ENCODE data around the gene C1orf167.

Gene C1orf167

DNA sequence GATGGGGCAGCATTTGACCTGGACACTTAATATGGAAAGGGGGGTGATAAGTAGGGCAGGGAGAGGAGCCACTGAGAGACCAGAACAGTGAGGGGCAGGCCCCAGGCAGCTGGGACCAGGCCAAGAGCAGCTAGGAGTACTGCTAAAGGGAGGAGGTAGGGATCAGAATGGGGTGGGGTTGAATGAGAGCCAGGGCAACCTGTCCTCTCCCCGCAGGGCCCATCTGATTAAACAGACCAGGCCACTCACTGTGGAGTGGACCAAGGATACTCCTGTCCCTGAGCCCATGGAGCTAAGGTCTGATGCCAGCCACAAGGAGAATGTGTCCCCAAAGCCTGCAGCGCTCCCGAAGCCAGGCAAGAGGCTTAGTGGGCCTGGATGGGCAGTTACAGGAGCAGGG is 2.1 kb downstream of the C1orf167 start:
- Histone ChIP-seq H3K9me3 (ENCODE audit: control insufficient read depth, low read length) (no peaks in the 10 kb centered on the region), H3K36me3 (ENCODE audit: control insufficient read depth, insufficient read depth, low read length) (no peaks in the 10 kb centered on the region), H3K27me3 (replicated peaks; ENCODE audit: control insufficient read depth, insufficient read depth, low read length, poor library complexity, severe bottlenecking) (no peaks in the 10 kb centered on the region), H3K4me1 (ENCODE audit: control insufficient read depth, insufficient read depth, low read length, poor library complexity, severe bottlenecking) (no peaks in the 10 kb centered on the region), H3K27ac (ENCODE audit: insufficient read depth, low read length, poor library complexity, severe bottlenecking) (no peak overlapping the region), H3K4me3 (ENCODE audit: insufficient read depth, low read depth, low read length, poor library complexity, severe bottlenecking) (no peak overlapping the region)
- DNase-seq = no peak

DNA sequence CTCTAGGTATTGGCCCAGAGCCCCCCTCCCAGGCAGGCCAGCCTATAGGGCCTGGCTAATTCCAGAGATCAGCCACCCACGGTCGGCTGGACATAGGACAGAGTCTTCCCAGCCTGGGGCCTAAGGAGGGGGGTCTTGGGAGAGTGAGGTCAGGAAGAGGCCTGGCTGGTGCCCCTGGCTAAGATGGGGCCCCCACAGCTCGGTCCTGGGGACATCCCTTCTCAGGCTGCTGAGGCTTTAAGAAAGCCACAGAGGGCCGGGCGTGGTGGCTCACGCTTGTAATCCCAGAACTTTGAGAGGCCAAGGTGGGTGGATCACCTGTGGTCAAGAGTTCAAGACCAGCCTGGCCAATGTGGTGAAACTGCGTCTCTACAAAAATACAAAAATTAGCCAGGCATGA is 2.5 kb downstream of the C1orf167 start:
- H3K9me3 ChIP-seq (ENCODE audit: control insufficient read depth, low read length) = no peaks in the 10 kb centered on the region
- H3K27me3 ChIP-seq (replicated peaks; ENCODE audit: control insufficient read depth, insufficient read depth, low read length, poor library complexity, severe bottlenecking) = no peaks in the 10 kb centered on the region
- H3K4me1 ChIP-seq (ENCODE audit: control insufficient read depth, insufficient read depth, low read length, poor library complexity, severe bottlenecking) = no peaks in the 10 kb centered on the region
- H3K4me3 ChIP-seq (ENCODE audit: insufficient read depth, low read depth, low read length, poor library complexity, severe bottlenecking) = no peak overlapping the region
- H3K27ac ChIP-seq (ENCODE audit: insufficient read depth, low read length, poor library complexity, severe bottlenecking) = no peak overlapping the region
- no peak for DNase-seq
- H3K36me3 ChIP-seq (ENCODE audit: control insufficient read depth, insufficient read depth, low read length) = no peaks in the 10 kb centered on the region

DNA sequence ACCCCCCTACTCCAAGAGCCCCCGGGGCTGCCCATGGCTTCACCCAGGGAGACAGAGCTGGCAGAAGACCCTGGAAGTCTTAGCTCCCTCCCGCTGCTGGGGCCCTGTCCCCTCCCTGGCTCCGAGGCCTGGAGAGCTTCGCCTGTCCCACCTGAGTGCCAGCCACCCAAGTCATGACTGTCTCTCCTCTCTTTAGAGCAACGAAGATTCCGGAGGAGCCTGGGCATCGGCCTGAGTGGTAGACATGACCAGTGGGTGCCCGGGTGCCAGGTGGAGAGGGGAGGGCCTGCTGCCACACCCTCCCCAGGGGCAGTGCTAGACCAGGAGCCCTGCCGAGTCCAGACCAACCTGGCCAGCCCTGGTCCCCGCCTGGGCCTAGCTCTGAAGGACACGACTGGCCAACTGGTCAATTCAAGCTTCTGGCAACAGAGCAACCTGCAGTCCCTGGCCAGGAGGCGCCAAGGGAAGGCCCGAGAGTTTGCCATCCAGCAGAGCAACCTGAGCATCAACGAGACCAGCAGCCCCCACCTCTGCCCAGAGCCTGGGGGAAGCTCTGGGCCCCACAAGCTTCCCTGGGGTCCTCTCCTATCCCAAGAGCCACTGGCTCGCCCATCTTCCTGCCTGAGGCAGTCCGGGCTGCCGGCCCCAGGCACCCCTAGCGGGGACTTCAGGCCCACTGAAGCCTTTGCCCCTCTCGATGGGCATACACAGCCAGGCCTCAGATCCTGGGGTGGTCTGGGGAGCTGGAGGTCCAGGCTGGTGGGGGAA is 3.9 kb downstream of the C1orf167 start:
- no peak for DNase-seq
- H3K4me3 ChIP-seq (ENCODE audit: insufficient read depth, low read depth, low read length, poor library complexity, severe bottlenecking) = no peak overlapping the region
- no peaks in the 10 kb centered on the region for H3K4me1 ChIP-seq (ENCODE audit: control insufficient read depth, insufficient read depth, low read length, poor library complexity, severe bottlenecking)
- no peaks in the 10 kb centered on the region for H3K9me3 ChIP-seq (ENCODE audit: control insufficient read depth, low read length)
- H3K27me3 ChIP-seq (replicated peaks; ENCODE audit: control insufficient read depth, insufficient read depth, low read length, poor library complexity, severe bottlenecking) = no peaks in the 10 kb centered on the region
- no peak overlapping the region for H3K27ac ChIP-seq (ENCODE audit: insufficient read depth, low read length, poor library complexity, severe bottlenecking)
- H3K36me3 ChIP-seq (ENCODE audit: control insufficient read depth, insufficient read depth, low read length) = no peaks in the 10 kb centered on the region

DNA sequence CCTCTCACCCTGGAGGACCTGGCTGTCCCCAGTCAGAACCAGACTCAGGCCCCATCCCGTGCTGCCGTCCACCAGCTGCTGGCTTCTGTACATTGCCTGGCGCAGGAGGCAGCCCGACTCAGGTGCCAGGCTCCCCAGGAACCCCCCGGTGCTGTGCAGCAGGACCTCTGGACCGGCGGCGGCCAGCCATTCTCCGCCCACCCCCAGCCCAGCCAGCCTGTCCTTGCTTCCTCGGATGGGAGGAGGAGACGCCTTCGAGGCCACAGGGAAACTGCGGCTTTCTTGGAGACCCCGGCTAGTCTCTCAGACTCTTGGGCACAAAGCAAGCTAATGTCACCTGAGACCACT is 4.4 kb downstream of the C1orf167 start:
- Histone ChIP-seq H3K36me3 (ENCODE audit: control insufficient read depth, insufficient read depth, low read length) (no peaks in the 10 kb centered on the region), H3K27ac (ENCODE audit: insufficient read depth, low read length, poor library complexity, severe bottlenecking) (no peak overlapping the region), H3K27me3 (replicated peaks; ENCODE audit: control insufficient read depth, insufficient read depth, low read length, poor library complexity, severe bottlenecking) (no peaks in the 10 kb centered on the region), H3K4me3 (ENCODE audit: insufficient read depth, low read depth, low read length, poor library complexity, severe bottlenecking) (no peak overlapping the region), H3K9me3 (ENCODE audit: control insufficient read depth, low read length) (no peaks in the 10 kb centered on the region), H3K4me1 (ENCODE audit: control insufficient read depth, insufficient read depth, low read length, poor library complexity, severe bottlenecking) (no peaks in the 10 kb centered on the region)
- DNase-seq = no peak

DNA sequence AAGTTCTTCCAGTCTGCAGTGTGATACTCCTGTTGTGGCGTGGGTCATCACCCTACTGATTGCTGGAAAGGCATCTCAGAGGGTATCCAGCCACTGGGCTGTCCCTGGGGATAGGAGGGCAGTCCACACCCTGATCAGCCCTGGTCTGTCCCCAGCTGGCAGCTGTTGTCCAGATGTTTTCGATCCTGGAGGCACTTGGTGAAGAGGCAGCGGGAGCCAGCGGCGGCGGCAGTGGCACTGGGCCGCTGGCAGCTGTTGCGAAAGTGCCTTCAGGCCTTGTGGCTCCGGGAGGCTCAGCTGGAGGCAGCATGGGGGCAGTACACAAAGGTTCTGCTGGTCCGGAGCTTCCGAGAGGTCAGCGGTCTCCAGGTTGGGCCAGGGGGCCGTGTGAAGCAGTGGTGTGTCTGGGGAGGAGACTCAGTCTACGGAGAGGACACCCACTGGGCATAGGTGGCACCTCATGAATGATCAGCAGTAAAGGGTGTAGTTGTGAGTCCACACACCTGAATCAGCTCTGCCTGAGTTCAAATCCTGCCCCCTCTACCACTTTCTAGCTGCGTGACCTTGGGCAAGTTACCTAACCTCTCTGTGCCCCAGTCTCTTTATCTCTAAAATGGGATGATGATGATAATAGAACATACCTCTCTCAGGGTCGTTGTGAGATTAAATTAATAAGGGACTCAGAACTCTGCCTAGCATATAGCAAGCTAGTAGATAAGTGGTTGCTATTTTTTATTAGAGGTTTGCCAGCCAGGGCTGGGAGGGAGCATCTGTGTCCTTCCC is 6.1 kb downstream of the C1orf167 start:
- H3K4me3 ChIP-seq (ENCODE audit: insufficient read depth, low read depth, low read length, poor library complexity, severe bottlenecking) = no peak overlapping the region
- H3K4me1 ChIP-seq (ENCODE audit: control insufficient read depth, insufficient read depth, low read length, poor library complexity, severe bottlenecking) = no peaks in the 10 kb centered on the region
- DNase-seq = no peak
- H3K36me3 ChIP-seq (ENCODE audit: control insufficient read depth, insufficient read depth, low read length) = no peaks in the 10 kb centered on the region
- H3K9me3 ChIP-seq (ENCODE audit: control insufficient read depth, low read length) = no peaks in the 10 kb centered on the region
- no peak overlapping the region for H3K27ac ChIP-seq (ENCODE audit: insufficient read depth, low read length, poor library complexity, severe bottlenecking)
- no peaks in the 10 kb centered on the region for H3K27me3 ChIP-seq (replicated peaks; ENCODE audit: control insufficient read depth, insufficient read depth, low read length, poor library complexity, severe bottlenecking)

DNA sequence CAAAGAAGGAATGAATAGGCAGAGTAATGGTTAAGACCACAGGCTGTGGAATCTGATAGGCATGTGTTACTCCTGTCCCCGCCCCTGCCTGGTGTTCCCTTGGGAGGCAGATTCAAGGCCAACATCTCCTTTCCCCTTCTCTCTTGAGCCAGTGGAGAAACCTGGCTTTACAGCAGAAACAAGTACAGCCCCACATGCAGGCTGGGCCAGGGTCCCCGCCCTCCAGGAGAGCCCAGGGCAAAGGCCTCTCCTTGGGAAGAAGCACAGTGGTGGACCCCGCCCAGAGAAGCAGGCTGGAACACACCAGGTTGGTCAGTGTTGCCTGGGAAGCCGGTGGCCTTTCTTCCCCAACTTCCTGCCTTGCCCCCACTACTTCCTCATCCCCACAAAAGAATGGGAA is 6.8 kb downstream of the C1orf167 start:
- H3K4me1 ChIP-seq (ENCODE audit: control insufficient read depth, insufficient read depth, low read length, poor library complexity, severe bottlenecking) = no peaks in the 10 kb centered on the region
- H3K36me3 ChIP-seq (ENCODE audit: control insufficient read depth, insufficient read depth, low read length) = no peaks in the 10 kb centered on the region
- H3K27ac ChIP-seq (ENCODE audit: insufficient read depth, low read length, poor library complexity, severe bottlenecking) = no peak overlapping the region
- H3K9me3 ChIP-seq (ENCODE audit: control insufficient read depth, low read length) = no peaks in the 10 kb centered on the region
- no peak overlapping the region for H3K4me3 ChIP-seq (ENCODE audit: insufficient read depth, low read depth, low read length, poor library complexity, severe bottlenecking)
- no peak for DNase-seq
- no peaks in the 10 kb centered on the region for H3K27me3 ChIP-seq (replicated peaks; ENCODE audit: control insufficient read depth, insufficient read depth, low read length, poor library complexity, severe bottlenecking)

DNA sequence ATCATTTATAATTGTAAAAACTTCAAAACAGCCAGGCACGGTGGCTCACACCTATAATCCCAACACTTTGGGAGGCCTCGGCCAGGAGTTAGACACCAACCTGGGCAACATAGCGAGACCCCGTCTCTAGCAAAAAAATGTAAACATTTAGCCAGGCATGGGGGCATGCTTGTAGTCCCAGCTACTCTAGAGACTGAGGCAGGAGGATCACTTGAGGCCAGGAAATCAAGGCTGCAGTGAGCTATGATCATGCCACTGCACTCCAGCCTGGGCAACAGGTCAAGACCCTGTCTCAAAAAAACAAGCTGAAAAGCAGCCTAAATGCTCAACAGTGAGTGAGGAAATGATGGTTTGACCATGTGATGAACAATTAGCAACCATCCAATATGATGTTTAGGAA is 7.3 kb downstream of the C1orf167 start:
- H3K9me3 ChIP-seq (ENCODE audit: control insufficient read depth, low read length) = no peaks in the 10 kb centered on the region
- no peaks in the 10 kb centered on the region for H3K4me1 ChIP-seq (ENCODE audit: control insufficient read depth, insufficient read depth, low read length, poor library complexity, severe bottlenecking)
- DNase-seq = no peak
- H3K27ac ChIP-seq (ENCODE audit: insufficient read depth, low read length, poor library complexity, severe bottlenecking) = no peak overlapping the region
- no peaks in the 10 kb centered on the region for H3K36me3 ChIP-seq (ENCODE audit: control insufficient read depth, insufficient read depth, low read length)
- H3K4me3 ChIP-seq (ENCODE audit: insufficient read depth, low read depth, low read length, poor library complexity, severe bottlenecking) = no peak overlapping the region
- H3K27me3 ChIP-seq (replicated peaks; ENCODE audit: control insufficient read depth, insufficient read depth, low read length, poor library complexity, severe bottlenecking) = no peaks in the 10 kb centered on the region

DNA sequence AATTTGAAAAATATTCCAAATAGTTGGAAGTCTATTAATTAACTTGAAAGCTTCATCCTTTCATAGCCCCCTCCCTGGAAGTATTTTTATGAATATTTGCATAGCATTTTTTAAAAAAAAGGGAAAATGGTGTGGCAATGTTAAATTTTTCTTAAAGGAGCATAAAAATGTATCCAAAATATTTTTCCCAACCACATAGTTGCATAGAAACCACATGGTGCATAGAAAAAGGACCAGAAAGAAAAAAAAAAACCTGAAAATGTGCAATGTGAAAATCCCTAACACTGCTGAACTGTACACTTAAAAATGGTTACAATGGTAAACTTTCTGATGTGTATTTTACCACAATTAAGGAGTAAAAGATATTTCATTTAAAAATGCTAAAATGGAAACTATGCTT is 8.0 kb downstream of the C1orf167 start:
- Histone ChIP-seq H3K27ac (ENCODE audit: insufficient read depth, low read length, poor library complexity, severe bottlenecking) (no peak overlapping the region), H3K27me3 (replicated peaks; ENCODE audit: control insufficient read depth, insufficient read depth, low read length, poor library complexity, severe bottlenecking) (no peaks in the 10 kb centered on the region), H3K9me3 (ENCODE audit: control insufficient read depth, low read length) (no peaks in the 10 kb centered on the region), H3K4me1 (ENCODE audit: control insufficient read depth, insufficient read depth, low read length, poor library complexity, severe bottlenecking) (no peaks in the 10 kb centered on the region), H3K36me3 (ENCODE audit: control insufficient read depth, insufficient read depth, low read length) (no peaks in the 10 kb centered on the region), H3K4me3 (ENCODE audit: insufficient read depth, low read depth, low read length, poor library complexity, severe bottlenecking) (no peak overlapping the region)
- no peak for DNase-seq

DNA sequence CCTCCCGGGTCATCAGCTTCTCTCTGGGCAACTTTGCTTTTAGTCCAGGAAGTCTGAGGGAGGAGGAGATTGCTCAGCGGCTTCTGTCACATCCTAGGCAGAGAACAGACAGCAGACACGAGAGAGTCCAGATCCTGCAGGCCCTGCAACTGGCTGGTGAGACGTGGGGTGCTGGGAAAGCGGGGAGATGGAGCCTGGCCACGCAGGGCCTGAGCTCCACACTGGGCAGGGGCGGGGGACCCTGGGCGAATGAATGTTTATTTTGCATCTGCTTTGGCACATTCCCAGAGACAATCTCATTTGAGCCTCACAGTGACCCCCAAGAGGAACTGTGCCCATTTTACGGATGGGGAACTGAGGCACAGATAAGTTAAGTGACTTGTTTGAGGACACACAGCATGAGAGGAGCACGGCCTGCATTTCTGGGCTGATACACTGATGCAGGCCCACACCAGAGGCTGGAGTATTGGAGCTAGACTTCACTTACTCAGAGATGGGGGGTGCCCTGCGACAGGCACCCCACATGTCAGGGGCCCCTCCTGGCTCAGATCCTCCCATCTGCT is 9.6 kb downstream of the C1orf167 start:
- no peak overlapping the region for H3K27ac ChIP-seq (ENCODE audit: insufficient read depth, low read length, poor library complexity, severe bottlenecking)
- no peaks in the 10 kb centered on the region for H3K4me1 ChIP-seq (ENCODE audit: control insufficient read depth, insufficient read depth, low read length, poor library complexity, severe bottlenecking)
- no peaks in the 10 kb centered on the region for H3K27me3 ChIP-seq (replicated peaks; ENCODE audit: control insufficient read depth, insufficient read depth, low read length, poor library complexity, severe bottlenecking)

DNA sequence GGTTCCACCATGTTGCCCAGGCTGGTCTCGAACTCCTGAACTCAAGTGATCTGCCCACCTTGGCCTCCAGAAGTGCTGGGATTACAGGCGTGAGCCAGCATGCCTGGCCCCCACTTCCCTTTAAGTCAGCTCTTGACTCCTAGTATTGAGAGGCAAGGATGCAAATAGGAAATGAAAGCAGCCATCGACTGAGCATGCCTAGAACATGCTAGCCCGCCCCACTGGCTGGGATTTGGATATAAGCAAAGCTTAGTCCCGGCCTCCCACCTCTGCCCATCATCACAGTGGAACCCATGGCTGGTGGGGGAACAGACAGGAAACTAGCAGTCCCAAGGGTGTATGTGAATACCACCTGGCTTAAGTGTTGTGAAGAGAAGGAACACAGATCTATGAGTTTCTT is 10.5 kb downstream of the C1orf167 start:
- H3K36me3 ChIP-seq (ENCODE audit: control insufficient read depth, insufficient read depth, low read length) = no peaks in the 10 kb centered on the region
- H3K4me1 ChIP-seq (ENCODE audit: control insufficient read depth, insufficient read depth, low read length, poor library complexity, severe bottlenecking) = no peaks in the 10 kb centered on the region
- no peak for DNase-seq
- H3K4me3 ChIP-seq (ENCODE audit: insufficient read depth, low read depth, low read length, poor library complexity, severe bottlenecking) = no peak overlapping the region
- H3K9me3 ChIP-seq (ENCODE audit: control insufficient read depth, low read length) = no peaks in the 10 kb centered on the region
- no peaks in the 10 kb centered on the region for H3K27me3 ChIP-seq (replicated peaks; ENCODE audit: control insufficient read depth, insufficient read depth, low read length, poor library complexity, severe bottlenecking)
- H3K27ac ChIP-seq (ENCODE audit: insufficient read depth, low read length, poor library complexity, severe bottlenecking) = no peak overlapping the region

More for the DNA sequence above, 9.6 kb downstream of the C1orf167 start:
- Histone ChIP-seq H3K4me3 (ENCODE audit: insufficient read depth, low read depth, low read length, poor library complexity, severe bottlenecking) (no peak overlapping the region), H3K9me3 (ENCODE audit: control insufficient read depth, low read length) (no peaks in the 10 kb centered on the region), H3K36me3 (ENCODE audit: control insufficient read depth, insufficient read depth, low read length) (no peaks in the 10 kb centered on the region)
- no peak for DNase-seq

Data from effector memory CD4-positive, alpha-beta T cell (primary cell).